Vagina (tissue), 2 donors: ENCODE data around the gene RCE1.

Source experiments
- POLR2A ChIP-seq, 2 donors: fragments of 450-650 bp; IDR thresholded peaks; one replicate each; pipeline ENCODE4 v1.6.1; 2017; ENCODE audit warnings: antibody characterized with exemption in 2 of 2, mild to moderate bottlenecking in 2 of 2, moderate library complexity in 2 of 2
- TF ChIP-seq, protein P1 (sequence below), 3 experiments: fragments of 450-650 bp in 2 of 3; fragments of 200-600 bp in 1 of 3; sonication (generic) in 1 of 3; IDR thresholded peaks; one replicate each; pipeline ENCODE4 v1.5.1; 2017 to 2019; ENCODE audit warnings: antibody characterized with exemption in 3 of 3, mild to moderate bottlenecking in 2 of 3, moderate library complexity in 2 of 3

DNA sequence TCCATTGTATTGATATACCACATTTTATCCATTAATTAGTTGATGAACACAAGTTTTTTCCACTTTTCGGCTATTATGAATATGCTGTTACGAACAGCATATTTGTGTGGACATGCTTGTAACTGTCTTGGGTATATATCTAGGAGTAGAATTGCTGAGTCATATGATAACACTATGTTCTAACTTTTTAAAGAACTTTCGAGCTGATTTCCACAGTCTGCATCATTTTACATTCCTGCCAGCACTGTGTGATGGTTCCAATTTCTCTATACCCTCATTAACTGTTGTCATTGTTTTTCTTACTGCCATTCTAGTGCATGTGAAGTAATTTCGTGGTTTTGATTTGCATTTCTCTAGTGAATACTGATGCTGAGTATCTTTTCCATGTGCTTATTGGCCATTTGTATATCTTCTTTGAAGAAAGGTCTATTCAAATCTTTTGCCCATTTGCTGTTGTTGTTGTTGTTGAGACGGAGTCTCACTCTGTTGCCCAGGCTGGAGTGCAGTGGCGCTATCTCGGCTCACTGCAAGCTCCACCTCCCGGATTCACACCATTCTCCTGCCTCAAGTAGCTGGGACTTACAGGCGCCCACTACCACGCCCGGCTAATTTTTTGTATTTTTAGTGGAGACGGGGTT, 7.4 kb upstream of the RCE1 start:
- TF ChIP-seq, protein P1, sequence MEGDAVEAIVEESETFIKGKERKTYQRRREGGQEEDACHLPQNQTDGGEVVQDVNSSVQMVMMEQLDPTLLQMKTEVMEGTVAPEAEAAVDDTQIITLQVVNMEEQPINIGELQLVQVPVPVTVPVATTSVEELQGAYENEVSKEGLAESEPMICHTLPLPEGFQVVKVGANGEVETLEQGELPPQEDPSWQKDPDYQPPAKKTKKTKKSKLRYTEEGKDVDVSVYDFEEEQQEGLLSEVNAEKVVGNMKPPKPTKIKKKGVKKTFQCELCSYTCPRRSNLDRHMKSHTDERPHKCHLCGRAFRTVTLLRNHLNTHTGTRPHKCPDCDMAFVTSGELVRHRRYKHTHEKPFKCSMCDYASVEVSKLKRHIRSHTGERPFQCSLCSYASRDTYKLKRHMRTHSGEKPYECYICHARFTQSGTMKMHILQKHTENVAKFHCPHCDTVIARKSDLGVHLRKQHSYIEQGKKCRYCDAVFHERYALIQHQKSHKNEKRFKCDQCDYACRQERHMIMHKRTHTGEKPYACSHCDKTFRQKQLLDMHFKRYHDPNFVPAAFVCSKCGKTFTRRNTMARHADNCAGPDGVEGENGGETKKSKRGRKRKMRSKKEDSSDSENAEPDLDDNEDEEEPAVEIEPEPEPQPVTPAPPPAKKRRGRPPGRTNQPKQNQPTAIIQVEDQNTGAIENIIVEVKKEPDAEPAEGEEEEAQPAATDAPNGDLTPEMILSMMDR (IDR thresholded peaks at IDR 0.05), result no peak
- TF ChIP-seq POLR2A (IDR thresholded peaks at IDR 0.05), result no peak
